HCEC 1CT (cell line): Measurements from ENCODE around the gene RBFOX1.

ENCODE experiments used
- DNase-seq: peaks from one replicate; pipeline ENCODE4 v3.0.0-alpha.2; 2017

RBFOX1 gene

GRCh38 chr16:7422036-7422888 is 89.6 kb downstream of the RBFOX1 start:
- DNase-seq, result no peak

GRCh38 chr16:7423434-7424044 is 90.9 kb downstream of the RBFOX1 start:
- DNase-seq, result no peak

GRCh38 chr16:7426161-7426560 is 93.5 kb downstream of the RBFOX1 start:
- no peak for DNase-seq

- no peak for DNase-seq
Measured at GRCh38 chr16:7431723-7432122, 99.1 kb downstream of the RBFOX1 start.

- DNase-seq, result no peak
Measured at GRCh38 chr16:7436306-7436705, 103.7 kb downstream of the RBFOX1 start.

GRCh38 chr16:7437135-7437804 is 104.6 kb downstream of the RBFOX1 start:
- no peak for DNase-seq

- no peak for DNase-seq
Measured at GRCh38 chr16:7437843-7438242, 105.2 kb downstream of the RBFOX1 start.

GRCh38 chr16:7438601-7439000 is 106.0 kb downstream of the RBFOX1 start:
- no peak for DNase-seq

- no peak for DNase-seq
Measured at GRCh38 chr16:7439518-7439917, 106.9 kb downstream of the RBFOX1 start.

- DNase-seq, result no peak
Measured at GRCh38 chr16:7440886-7441400, 108.3 kb downstream of the RBFOX1 start.

GRCh38 chr16:7442050-7442449 is 109.4 kb downstream of the RBFOX1 start:
- no peak for DNase-seq

GRCh38 chr16:7443142-7443541 is 110.5 kb downstream of the RBFOX1 start:
- DNase-seq, result no peak

- no peak for DNase-seq
Measured at GRCh38 chr16:7443648-7444365, 111.2 kb downstream of the RBFOX1 start.

GRCh38 chr16:7449306-7449705 is 116.7 kb downstream of the RBFOX1 start:
- DNase-seq, result no peak

- no peak for DNase-seq
Measured at GRCh38 chr16:7449808-7450207, 117.2 kb downstream of the RBFOX1 start.

GRCh38 chr16:7450440-7450839 is 117.8 kb downstream of the RBFOX1 start:
- no peak for DNase-seq

GRCh38 chr16:7452090-7452489 is 119.4 kb downstream of the RBFOX1 start:
- DNase-seq, result no peak

GRCh38 chr16:7456211-7456610 is 123.6 kb downstream of the RBFOX1 start:
- no peak for DNase-seq

- no peak for DNase-seq
Measured at GRCh38 chr16:7458144-7458543, 125.5 kb downstream of the RBFOX1 start.

GRCh38 chr16:7470344-7470743 is 137.7 kb downstream of the RBFOX1 start:
- DNase-seq, result no peak

- no peak for DNase-seq
Measured at GRCh38 chr16:7471268-7471667, 138.6 kb downstream of the RBFOX1 start.

- DNase-seq, result no peak
Measured at GRCh38 chr16:7482032-7482431, 149.4 kb downstream of the RBFOX1 start.
